Right cardiac atrium (tissue), 5 donors: ENCODE measurements around the gene MRPL28. TPM values are rescaled to one million over a fixed set of nuclear protein-coding genes. Genes with fewer than 3 reads are reported as not detected.
"Not testable (repeated sequence)": the region's sequence is repeated elsewhere in the genome, so short reads cannot be mapped to it uniquely, and the experiment has no call there.

Experiments used
- ATAC-seq, 2 donors: fragments of 200-7000 bp; cut with Tn5 transposase; one replicate each; pipeline versions ENCODE4 v1.8.0 to v1.9.1; 2020; ENCODE audit warnings: moderate library complexity in 2 of 2, mild to moderate bottlenecking in 1 of 2
- DNase-seq, 3 donors: peaks; one replicate each; pipeline ENCODE4 v3.0.0-alpha.2; 2020
- H3K27ac ChIP-seq: one replicate; pipeline ENCODE4 v1.5.1; 2013; ENCODE audit warnings: mild to moderate bottlenecking, low read length, control low read depth, moderate library complexity
- H3K27me3 ChIP-seq: one replicate; pipeline ENCODE4 v1.6.1; 2013; ENCODE audit not compliant: control insufficient read depth, insufficient read depth
- H3K4me1 ChIP-seq: one replicate; pipeline ENCODE4 v1.6.1; 2013; ENCODE audit warnings: low read length; ENCODE audit not compliant: control insufficient read depth, insufficient read depth
- H3K4me3 ChIP-seq: one replicate; pipeline ENCODE4 v1.5.1; 2013; ENCODE audit warnings: low read length, control low read depth
- H3K9me3 ChIP-seq: one replicate; pipeline ENCODE4 v1.6.1; 2013; ENCODE audit warnings: low read length; ENCODE audit not compliant: control insufficient read depth
- WGBS: extraction: QIAGEN DNeasy Blood & Tissue Kit; methylation state at CpG from one replicate; pipeline ENCODE4 v1.1.7; 2013; 5-methylcytosine and 5-hydroxymethylcytosine counted together
- intact Hi-C, 4 donors: fragments of 100-400 bp; cut with DNase I; formaldehyde crosslinking; loops; one replicate each; pipeline versions ENCODE4 v1.11.0 to v1.14.0; 2022 to 2023
- polyA plus RNA-seq: library from polyadenylated mRNA; stranded (reverse); fragments of 200-250 nt; gene quantifications from one replicate; pipeline ENCODE4 v1.2.3, GENCODE V29; 2013
- total RNA-seq, 4 donors: library from RNA; stranded (reverse); fragmentation: NEBNext Ultra II Directional; extraction: Animal tissue kit (Norgen Biotek cat#: 25700); gene quantifications; one replicate each; pipeline ENCODE4 v1.2.1, GENCODE V29; 2021
- donor health status: healthy with polysubstance abuse.
- donor health status: DM: no; HTN: yes; CAD: no.
- donor health status: DM: no; HTN: no; CAD: no.
- donor health status: DM: no; HTN: yes; CAD: no; lungs with severe emphysema.
- donor health status: DM: yes; HTN: yes; CAD: no.

MRPL28 gene
- total and polyA plus RNA-seq, 5 donors, result 63.9 to 130 (median 70.6) TPM

- ATAC-seq (no peak), DNase-seq (no peak)
- no peaks in the 10 kb centered on the region for H3K9me3 ChIP-seq
- no peak overlapping the region for H3K4me3 ChIP-seq
- intact Hi-C loops, result no loop called here
- no peaks in the 10 kb centered on the region for H3K27me3 ChIP-seq
- H3K27ac ChIP-seq, result no peak overlapping the region
- H3K4me1 ChIP-seq, result peaks cover 2% of the 10 kb centered on the region
- 94% methylated on average over 18 of the region's 18 CpGs for WGBS
These were observed 27.7 kb downstream of the MRPL28 start for GRCh38 chr16:342455-343213.

DNA sequence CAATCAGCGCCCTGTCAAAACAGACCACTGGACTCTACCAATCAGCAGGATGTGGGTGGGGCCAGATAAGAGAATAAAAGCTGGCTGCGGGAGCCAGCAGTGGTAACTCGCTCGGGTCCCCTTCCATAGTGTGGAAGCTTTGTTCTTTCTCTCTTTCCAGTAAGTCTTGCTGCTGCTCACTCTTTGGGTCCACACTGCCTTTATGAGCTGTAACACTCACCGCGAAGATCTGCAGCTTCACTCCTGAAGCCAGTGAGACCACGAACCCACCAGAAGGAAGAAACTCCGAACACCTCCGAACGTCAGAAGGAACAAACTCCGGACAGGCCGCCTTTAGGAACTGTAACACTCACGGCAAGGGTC lies 28.4 kb downstream of the MRPL28 start:
- H3K4me1 ChIP-seq, ATAC-seq, intact Hi-C loops, H3K9me3 ChIP-seq, H3K27me3 ChIP-seq, H3K27ac ChIP-seq, DNase-seq, H3K4me3 ChIP-seq: not testable (repeated sequence)
- WGBS, result 88% methylated on average over 12 of the region's 13 CpGs

DNA sequence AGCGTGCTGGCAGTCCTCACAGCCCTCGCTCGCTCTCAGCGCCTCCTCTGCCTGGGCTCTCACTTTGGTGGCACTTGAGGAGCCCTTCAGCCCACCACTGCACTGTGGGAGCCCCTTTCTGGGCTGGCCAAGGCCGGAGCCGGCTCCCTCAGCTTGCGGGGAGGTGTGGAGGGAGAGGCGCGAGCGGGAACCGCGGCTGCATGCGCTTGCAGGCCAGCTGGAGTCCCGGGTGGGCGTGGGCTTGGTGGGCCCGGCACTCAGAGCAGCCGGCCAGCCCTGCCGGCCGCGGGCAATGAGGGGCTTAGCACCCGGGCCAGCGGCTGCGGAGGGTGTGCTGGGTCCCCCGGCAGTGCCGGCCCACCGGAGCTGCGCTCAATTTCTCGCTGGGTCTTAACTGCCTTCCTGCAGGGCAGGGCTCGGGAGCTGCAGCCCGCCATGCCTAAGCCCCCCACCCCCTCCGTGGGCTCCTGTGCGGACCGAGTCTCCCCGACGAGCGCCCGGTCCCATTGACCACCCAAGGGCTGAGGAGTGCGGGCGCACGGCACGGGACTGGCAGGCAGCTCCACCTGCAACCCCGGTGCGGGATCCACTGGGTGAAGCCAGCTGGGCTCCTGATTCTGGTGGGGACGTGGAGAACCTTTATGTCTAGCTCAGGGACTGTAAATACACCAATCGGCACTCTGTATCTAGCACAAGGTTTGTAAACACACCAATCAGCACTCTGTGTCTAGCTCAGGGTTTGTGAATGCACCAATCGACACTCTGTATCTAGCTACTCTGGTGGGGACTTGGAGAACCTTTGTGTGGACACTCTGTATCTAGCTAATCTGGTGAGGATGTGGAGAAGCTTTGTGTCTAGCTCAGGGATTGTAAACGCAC lies 29.0 kb downstream of the MRPL28 start:
- H3K4me1 ChIP-seq, H3K4me3 ChIP-seq, ATAC-seq, H3K27ac ChIP-seq, H3K9me3 ChIP-seq, H3K27me3 ChIP-seq, intact Hi-C loops: not testable (repeated sequence)
- peak in 1 of 3 donors; percentile 37 for DNase-seq
- WGBS, result 96% methylated on average over 46 of the region's 47 CpGs

GRCh38 chr16:340370-341091 lies 29.8 kb downstream of the MRPL28 start:
- peak in 1 of 3 donors; percentile 32 for DNase-seq
- 92% methylated on average over 23 of the region's 23 CpGs for WGBS
- Histone ChIP-seq H3K4me1 (peaks cover 2% of the 10 kb centered on the region), H3K27me3 (no peaks in the 10 kb centered on the region), H3K9me3 (no peaks in the 10 kb centered on the region), H3K27ac (no peak overlapping the region), H3K4me3 (no peak overlapping the region)
- intact Hi-C loops, result no loop called here
- no peak for ATAC-seq

GRCh38 chr16:339680-340079 lies 30.7 kb downstream of the MRPL28 start:
- Histone ChIP-seq H3K9me3 (no peaks in the 10 kb centered on the region), H3K27me3 (no peaks in the 10 kb centered on the region), H3K27ac (no peak overlapping the region), H3K4me1 (peaks cover 4% of the 10 kb centered on the region), H3K4me3 (no peak overlapping the region)
- ATAC-seq (peak in 1 of 2 donors; percentile 56), DNase-seq (peak in 1 of 3 donors; percentile 54)
- intact Hi-C loops, result no loop called here
- 73% methylated on average over 5 of the region's 5 CpGs for WGBS

DNA sequence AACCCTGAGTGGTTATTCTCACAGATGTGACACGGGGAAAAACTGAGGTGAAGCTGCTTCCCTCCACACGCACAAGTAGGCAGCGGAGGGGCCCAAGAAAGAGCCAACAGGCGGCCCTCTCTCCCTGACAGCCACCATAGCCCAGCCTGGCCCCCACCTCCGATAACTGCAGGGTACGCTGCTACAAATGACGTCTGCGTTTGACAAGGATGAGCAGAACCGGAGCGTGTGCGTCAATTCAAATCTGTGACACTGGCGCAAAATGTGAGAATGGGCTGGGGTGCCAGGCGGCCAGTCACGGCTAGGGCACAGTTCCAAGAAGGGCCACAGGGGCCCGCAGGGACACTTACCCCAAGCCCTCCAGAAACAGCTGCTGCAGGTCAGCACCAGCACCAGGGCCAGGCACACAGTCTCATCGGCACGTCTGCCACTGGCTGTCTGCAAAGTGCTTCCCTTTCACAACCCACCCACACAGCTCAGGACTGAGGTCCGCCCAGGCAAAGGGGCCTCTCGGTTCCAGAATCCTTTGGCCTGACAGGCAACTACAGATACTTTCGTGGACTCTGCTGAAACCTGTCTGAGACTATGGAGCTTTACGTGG lies 32.3 kb downstream of the MRPL28 start:
- H3K4me3 ChIP-seq, result no peak overlapping the region
- ATAC-seq (peak in 1 of 2 donors; percentile 13), DNase-seq (peak in 1 of 3 donors; percentile 43)
- intact Hi-C loops, result no loop called here
- H3K27me3 ChIP-seq, result no peaks in the 10 kb centered on the region
- no peak overlapping the region for H3K27ac ChIP-seq
- 80% methylated on average over 21 of the region's 21 CpGs for WGBS
- peaks cover 6% of the 10 kb centered on the region for H3K4me1 ChIP-seq
- no peaks in the 10 kb centered on the region for H3K9me3 ChIP-seq

DNA sequence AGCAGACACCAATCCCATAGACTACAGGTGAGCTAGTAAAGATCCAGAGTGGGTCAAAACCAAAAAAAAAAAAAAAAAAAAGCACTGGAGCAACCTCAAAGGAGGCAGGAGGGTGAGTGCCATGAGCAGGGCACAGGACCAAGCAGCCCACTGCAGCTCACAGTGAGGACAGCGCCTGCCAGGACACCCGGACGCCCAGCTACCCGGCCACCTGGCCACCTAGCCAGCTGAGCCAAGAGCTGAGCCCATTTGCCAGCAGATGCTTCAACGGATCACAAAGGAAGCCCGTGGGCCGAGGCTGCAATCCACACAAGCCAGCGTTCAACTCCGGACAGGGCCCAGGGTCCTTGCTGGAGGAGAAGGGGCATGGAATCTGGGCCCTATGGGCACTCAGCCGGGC lies 32.9 kb downstream of the MRPL28 start:
- Histone ChIP-seq H3K9me3 (no peaks in the 10 kb centered on the region), H3K27ac (no peak overlapping the region), H3K4me3 (no peak overlapping the region), H3K27me3 (no peaks in the 10 kb centered on the region), H3K4me1 (peaks cover 6% of the 10 kb centered on the region)
- DNase-seq, result peak in 1 of 3 donors; percentile 39
- 75% methylated on average over 10 of the region's 10 CpGs for WGBS
- intact Hi-C loops, result no loop called here
- ATAC-seq, result peak in 1 of 2 donors; percentile 14

GRCh38 chr16:336269-336668 lies 34.1 kb downstream of the MRPL28 start:
- no peak for ATAC-seq
- Histone ChIP-seq H3K9me3 (no peaks in the 10 kb centered on the region), H3K27me3 (no peaks in the 10 kb centered on the region), H3K4me3 (no peak overlapping the region), H3K27ac (no peak overlapping the region), H3K4me1 (peaks cover 6% of the 10 kb centered on the region)
- DNase-seq, result peak in 1 of 3 donors; percentile 44
- intact Hi-C loops, result no loop called here
- WGBS, result 86% methylated on average over 11 of the region's 11 CpGs

DNA sequence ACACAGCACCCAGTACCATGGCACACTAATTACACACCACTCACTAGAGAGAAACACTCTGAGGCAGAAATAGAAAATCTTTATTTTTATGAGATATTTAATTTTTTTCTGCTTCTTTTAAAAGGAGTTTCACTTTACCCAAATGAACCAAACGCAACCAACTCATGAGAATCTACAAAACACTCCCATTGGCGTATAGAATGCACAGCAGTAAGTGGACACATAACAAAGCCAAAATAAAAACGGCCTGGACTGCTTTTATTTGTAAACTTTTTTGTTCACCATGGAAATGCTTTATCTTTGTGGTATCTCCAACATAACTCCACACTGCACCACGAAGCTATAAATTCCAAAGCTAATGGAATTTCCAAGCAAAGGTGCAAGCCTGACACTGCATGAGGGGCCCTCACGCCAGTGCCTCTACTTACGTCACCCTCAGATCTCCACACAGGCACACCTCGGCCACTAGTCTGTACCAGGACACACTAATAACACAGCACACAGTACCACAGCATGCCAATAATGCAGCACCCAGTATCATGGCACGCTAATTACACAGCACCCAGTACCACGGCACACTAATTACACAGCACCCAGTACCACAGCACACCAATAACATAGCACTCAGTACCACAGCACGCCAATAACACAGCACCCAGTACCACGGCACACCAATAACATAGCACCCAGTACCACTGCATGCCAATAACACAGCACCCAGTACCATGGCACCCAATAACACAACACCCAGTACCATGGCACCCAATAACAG lies 35.3 kb downstream of the MRPL28 start:
- WGBS, result 85% methylated on average over 11 of the region's 11 CpGs
- peak in 1 of 3 donors; percentile 5 for DNase-seq
- H3K9me3 ChIP-seq, ATAC-seq, H3K27me3 ChIP-seq, H3K4me3 ChIP-seq, H3K27ac ChIP-seq, H3K4me1 ChIP-seq, intact Hi-C loops: not testable (repeated sequence)

DNA sequence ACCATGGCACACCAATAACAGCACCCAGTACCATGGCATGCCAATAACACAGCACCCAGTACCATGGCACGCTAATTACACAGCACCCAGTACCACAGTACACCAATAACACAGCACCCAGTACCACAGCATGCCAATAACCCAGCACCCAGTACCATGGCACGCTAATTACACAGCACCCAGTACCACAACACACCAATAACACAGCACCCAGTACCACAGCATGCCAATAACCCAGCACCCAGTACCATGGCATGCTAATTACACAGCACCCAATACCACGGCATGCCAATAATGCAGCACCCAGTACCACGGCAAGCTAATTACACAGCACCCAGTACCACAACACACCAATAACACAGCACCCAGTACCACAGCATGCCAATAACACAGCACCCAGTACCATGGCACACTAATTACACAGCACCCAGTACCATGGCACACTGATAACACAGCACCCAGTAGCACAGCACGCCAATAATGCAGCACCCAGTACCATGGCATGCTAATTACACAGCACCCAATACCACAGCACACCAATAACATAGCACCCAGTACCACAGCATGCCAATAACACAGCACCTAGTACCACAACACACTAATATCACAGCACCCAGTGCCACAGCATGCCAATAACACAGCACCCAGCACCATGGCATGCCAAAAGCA lies 36.0 kb downstream of the MRPL28 start:
- H3K9me3 ChIP-seq, H3K4me1 ChIP-seq, intact Hi-C loops, ATAC-seq, H3K27ac ChIP-seq, H3K4me3 ChIP-seq, H3K27me3 ChIP-seq: not testable (repeated sequence)
- WGBS, result 99% methylated on average over 5 of the region's 5 CpGs
- peak in 1 of 3 donors; percentile 12 for DNase-seq
